Skeletal muscle satellite cell (primary cell): ENCODE measurements around the gene GPR137B. TPM values are rescaled to one million over a fixed set of nuclear protein-coding genes. Genes with fewer than 3 reads are reported as not detected.
"Not testable (repeated sequence)": the region's sequence is repeated elsewhere in the genome, so short reads cannot be mapped to it uniquely, and the experiment has no call there.

Source experiments
- H3K27me3 ChIP-seq: 2 replicates; pipeline ENCODE4 v1.7.0; 2013; ENCODE audit warnings: low read length; ENCODE audit not compliant: control insufficient read depth, insufficient read depth
- H3K36me3 ChIP-seq: 2 replicates; pipeline ENCODE4 v1.7.0; 2013; ENCODE audit warnings: mild to moderate bottlenecking, control low read depth, low read length; ENCODE audit not compliant: insufficient read depth
- H3K4me1 ChIP-seq: 2 replicates; pipeline ENCODE4 v1.7.0; 2013; ENCODE audit warnings: low read length; ENCODE audit not compliant: control insufficient read depth, insufficient read depth
- H3K4me2 ChIP-seq: 2 replicates; pipeline ENCODE4 v1.7.0; 2013; ENCODE audit warnings: mild to moderate bottlenecking, low read length
- H3K4me3 ChIP-seq: 2 replicates; pipeline ENCODE4 v1.7.0; 2013; ENCODE audit warnings: low read length
- H3K9ac ChIP-seq: 2 replicates; pipeline ENCODE4 v1.7.0; 2013; ENCODE audit warnings: mild to moderate bottlenecking, low read depth, low read length, moderate library complexity
- H3K9me3 ChIP-seq: replicated peaks from 2 replicates; pipeline ENCODE4 v1.7.0; 2013; ENCODE audit warnings: mild to moderate bottlenecking, control low read depth, low read length
- total RNA-seq: library from RNA; depleted of rRNA; stranded (reverse); fragments of >200 nt; gene quantifications from 2 replicates; pipeline ENCODE4 v1.2.3, GENCODE V29; 2012; rRNA removed

The GPR137B gene, protein sequence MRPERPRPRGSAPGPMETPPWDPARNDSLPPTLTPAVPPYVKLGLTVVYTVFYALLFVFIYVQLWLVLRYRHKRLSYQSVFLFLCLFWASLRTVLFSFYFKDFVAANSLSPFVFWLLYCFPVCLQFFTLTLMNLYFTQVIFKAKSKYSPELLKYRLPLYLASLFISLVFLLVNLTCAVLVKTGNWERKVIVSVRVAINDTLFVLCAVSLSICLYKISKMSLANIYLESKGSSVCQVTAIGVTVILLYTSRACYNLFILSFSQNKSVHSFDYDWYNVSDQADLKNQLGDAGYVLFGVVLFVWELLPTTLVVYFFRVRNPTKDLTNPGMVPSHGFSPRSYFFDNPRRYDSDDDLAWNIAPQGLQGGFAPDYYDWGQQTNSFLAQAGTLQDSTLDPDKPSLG
- total RNA-seq = 7.4 and 9.9 TPM in 2 replicates

- Histone ChIP-seq H3K36me3 (no peaks in the 10 kb centered on the region), H3K4me3 (peak within 1 kb of the TSS; percentile 90), H3K27me3 (peaks cover 35% of the 10 kb centered on the region), H3K9me3 (no peaks in the 10 kb centered on the region), H3K4me1 (peaks cover 12% of the 10 kb centered on the region), H3K9ac (peak within 1 kb of the TSS; percentile 86), H3K4me2 (peak within 1 kb of the TSS; percentile 99)
Measured at GRCh38 chr1:236142253-236143103, at the start of gene GPR137B. GPR137B (plus strand) TSS chr1:236142539; CDS start chr1:236142623, 84 bp downstream.

DNA sequence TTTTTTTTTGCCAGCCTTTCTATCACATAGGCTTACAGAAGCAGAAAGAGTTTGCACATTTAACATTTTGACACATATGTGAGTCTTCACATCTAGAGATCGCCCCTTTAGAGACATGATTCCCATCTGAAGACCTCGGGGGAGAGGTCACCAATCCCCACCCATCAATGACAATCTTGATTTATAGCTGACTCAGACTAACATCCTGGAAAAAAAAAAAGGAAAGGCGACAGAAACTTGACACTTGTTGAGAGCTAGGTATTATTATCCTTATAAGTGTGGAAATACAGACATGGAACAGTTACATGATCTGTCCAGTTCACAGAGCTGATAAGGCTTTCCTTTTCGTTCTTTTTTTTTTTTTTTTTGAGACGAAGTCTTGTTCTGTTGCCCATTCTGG lies 49.4 kb upstream of the GPR137B start:
- no peak overlapping the region for H3K4me2 ChIP-seq
- H3K9me3 ChIP-seq = peaks cover 11% of the 10 kb centered on the region
- H3K4me3 ChIP-seq = no peak overlapping the region
- H3K36me3 ChIP-seq = no peaks in the 10 kb centered on the region
- H3K9ac ChIP-seq = no peak overlapping the region
- peaks cover 5% of the 10 kb centered on the region for H3K27me3 ChIP-seq
- peaks cover 5% of the 10 kb centered on the region for H3K4me1 ChIP-seq

- Histone ChIP-seq H3K36me3 (no peaks in the 10 kb centered on the region), H3K27me3 (peaks cover 15% of the 10 kb centered on the region), H3K4me2 (no peak overlapping the region), H3K9me3 (peaks cover 11% of the 10 kb centered on the region), H3K9ac (no peak overlapping the region), H3K4me3 (no peak overlapping the region), H3K4me1 (peaks cover under 1% of the 10 kb centered on the region)
Measured at GRCh38 chr1:236095705-236096520, 46.4 kb upstream of the GPR137B start.

GRCh38 chr1:236096660-236097482 lies 45.5 kb upstream of the GPR137B start:
- H3K4me3 ChIP-seq, H3K4me1 ChIP-seq, H3K27me3 ChIP-seq, H3K36me3 ChIP-seq, H3K9ac ChIP-seq, H3K4me2 ChIP-seq: not testable (repeated sequence)
- peaks cover 11% of the 10 kb centered on the region for H3K9me3 ChIP-seq

- H3K27me3 ChIP-seq = peaks cover 9% of the 10 kb centered on the region
- H3K4me2 ChIP-seq = no peak overlapping the region
- no peaks in the 10 kb centered on the region for H3K4me1 ChIP-seq
- no peak overlapping the region for H3K4me3 ChIP-seq
- H3K36me3 ChIP-seq = no peaks in the 10 kb centered on the region
- H3K9ac ChIP-seq = no peak overlapping the region
- peaks cover 11% of the 10 kb centered on the region for H3K9me3 ChIP-seq
Measured at GRCh38 chr1:236098267-236098666, 44.1 kb upstream of the GPR137B start.

GRCh38 chr1:236099355-236099974 lies 42.9 kb upstream of the GPR137B start:
- no peak overlapping the region for H3K9ac ChIP-seq

DNA sequence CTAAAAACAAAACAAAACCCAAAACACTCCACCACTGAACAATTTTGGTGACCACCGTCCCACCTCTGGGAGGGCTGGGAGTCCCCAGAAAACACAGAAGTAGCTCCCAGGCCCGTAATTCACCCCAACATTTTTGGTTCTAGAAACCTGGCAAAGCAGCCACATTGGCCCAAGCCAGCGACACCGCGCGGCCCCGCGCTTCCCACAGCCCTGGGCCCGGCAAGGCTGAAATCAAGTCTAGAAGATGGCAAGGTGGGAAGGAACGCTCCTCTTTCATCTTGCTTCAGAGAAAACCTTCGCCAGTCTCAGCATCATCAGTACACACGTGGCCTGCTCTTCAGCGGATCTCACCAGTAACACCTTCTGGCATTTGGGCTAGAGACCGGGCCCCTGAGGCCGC lies 41.5 kb upstream of the GPR137B start:
- Histone ChIP-seq H3K36me3 (no peaks in the 10 kb centered on the region), H3K4me3 (no peak overlapping the region), H3K4me2 (no peak overlapping the region), H3K4me1 (peaks cover 3% of the 10 kb centered on the region), H3K9me3 (peaks cover 11% of the 10 kb centered on the region), H3K9ac (no peak overlapping the region), H3K27me3 (peaks cover 9% of the 10 kb centered on the region)

More at GRCh38 chr1:236099355-236099974, 42.9 kb upstream of the GPR137B start:
- H3K4me1 ChIP-seq = peaks cover 3% of the 10 kb centered on the region
- peaks cover 11% of the 10 kb centered on the region for H3K9me3 ChIP-seq
- H3K36me3 ChIP-seq = no peaks in the 10 kb centered on the region
- no peak overlapping the region for H3K4me2 ChIP-seq
- peaks cover 9% of the 10 kb centered on the region for H3K27me3 ChIP-seq
- H3K4me3 ChIP-seq = no peak overlapping the region

GRCh38 chr1:236101233-236102200 lies 40.8 kb upstream of the GPR137B start:
- no peak overlapping the region for H3K9ac ChIP-seq
- H3K4me3 ChIP-seq = no peak overlapping the region

GRCh38 chr1:236102611-236103010 lies 39.7 kb upstream of the GPR137B start:
- Histone ChIP-seq H3K36me3 (no peaks in the 10 kb centered on the region), H3K9me3 (no peaks in the 10 kb centered on the region), H3K4me3 (no peak overlapping the region), H3K4me2 (no peak overlapping the region), H3K27me3 (peaks cover 15% of the 10 kb centered on the region), H3K9ac (no peak overlapping the region), H3K4me1 (peaks cover 3% of the 10 kb centered on the region)

More at GRCh38 chr1:236101233-236102200, 40.8 kb upstream of the GPR137B start:
- peaks cover 9% of the 10 kb centered on the region for H3K27me3 ChIP-seq
- peaks cover 8% of the 10 kb centered on the region for H3K9me3 ChIP-seq
- no peaks in the 10 kb centered on the region for H3K36me3 ChIP-seq
- no peak overlapping the region for H3K4me2 ChIP-seq
- H3K4me1 ChIP-seq = peaks cover 3% of the 10 kb centered on the region
